ENCODE measurements around the gene ANKRD13A.

DNA sequence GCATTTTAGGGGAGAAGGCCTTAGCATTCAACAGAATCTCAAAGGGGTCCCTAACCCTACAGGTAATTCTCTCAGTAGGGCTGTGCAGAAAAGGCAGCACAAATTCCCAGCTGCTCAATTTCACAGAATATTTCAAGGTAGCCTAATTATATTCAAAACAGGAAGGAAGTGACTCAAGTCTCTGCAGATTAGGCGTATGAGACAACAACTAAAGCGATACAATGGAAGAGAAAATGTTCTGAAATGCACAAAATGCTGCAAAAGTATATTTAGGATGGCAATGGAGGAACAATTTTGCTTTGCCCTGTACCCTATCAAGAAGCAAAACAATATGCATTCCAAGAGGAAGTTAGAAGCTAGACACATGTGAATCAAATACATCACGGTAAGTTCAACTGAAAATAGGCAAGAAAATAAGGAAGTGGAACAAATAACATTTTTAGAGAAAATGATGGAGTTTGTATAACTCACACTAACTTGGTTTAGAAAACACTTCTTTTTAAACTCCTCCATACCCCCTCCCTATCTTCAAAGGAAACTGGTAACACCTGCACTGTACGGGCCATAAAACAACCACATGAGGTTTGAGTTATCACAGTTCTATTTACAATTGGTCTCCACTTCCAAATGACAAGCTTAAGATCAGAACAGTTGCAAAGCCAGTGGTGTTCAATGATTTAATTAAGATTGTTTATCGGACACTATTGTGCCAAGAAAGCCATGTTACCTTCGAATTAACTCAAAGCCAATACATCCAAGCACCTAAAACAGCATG is 4.6 kb upstream of the ANKRD13A start:
- TF ChIP-seq, protein P1, sequence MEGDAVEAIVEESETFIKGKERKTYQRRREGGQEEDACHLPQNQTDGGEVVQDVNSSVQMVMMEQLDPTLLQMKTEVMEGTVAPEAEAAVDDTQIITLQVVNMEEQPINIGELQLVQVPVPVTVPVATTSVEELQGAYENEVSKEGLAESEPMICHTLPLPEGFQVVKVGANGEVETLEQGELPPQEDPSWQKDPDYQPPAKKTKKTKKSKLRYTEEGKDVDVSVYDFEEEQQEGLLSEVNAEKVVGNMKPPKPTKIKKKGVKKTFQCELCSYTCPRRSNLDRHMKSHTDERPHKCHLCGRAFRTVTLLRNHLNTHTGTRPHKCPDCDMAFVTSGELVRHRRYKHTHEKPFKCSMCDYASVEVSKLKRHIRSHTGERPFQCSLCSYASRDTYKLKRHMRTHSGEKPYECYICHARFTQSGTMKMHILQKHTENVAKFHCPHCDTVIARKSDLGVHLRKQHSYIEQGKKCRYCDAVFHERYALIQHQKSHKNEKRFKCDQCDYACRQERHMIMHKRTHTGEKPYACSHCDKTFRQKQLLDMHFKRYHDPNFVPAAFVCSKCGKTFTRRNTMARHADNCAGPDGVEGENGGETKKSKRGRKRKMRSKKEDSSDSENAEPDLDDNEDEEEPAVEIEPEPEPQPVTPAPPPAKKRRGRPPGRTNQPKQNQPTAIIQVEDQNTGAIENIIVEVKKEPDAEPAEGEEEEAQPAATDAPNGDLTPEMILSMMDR (IDR thresholded peaks at IDR 0.05) = no peak
- TF ChIP-seq POLR2A (IDR thresholded peaks at IDR 0.05) = no peak
